UCSD-AML1 (cell line): ENCODE data around the gene BHLHE40.

Experiments used
- DNase-seq: peaks from one replicate; lab custom pipeline; 2025; ENCODE audit not compliant: unreplicated experiment; lab: John Stamatoyannopoulos, UW

The BHLHE40 gene

DNA sequence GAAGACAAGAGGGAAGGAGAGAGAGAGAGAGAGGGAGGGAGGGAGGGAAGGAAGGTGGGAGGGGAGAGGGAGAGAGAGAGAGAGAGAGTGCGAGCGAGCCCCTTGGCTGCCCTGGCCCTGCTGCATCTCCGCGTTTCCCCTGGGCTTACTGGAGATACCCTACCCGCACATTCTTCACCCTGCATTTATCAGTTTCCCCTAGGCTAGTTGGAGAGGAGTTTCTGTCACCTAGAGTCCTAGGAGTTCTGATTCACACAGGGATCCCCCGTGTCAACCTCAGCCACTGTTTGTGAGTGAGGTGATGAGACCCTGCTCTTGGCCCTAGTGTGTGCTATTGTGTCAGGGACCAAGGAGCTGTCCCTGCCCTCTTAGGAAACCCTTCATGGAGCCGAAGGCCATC, 18.7 kb downstream of the BHLHE40 start:
- DNase-seq = no peak

- no peak for DNase-seq
Observed at GRCh38 chr3:4999531-5000184, 20.4 kb downstream of the BHLHE40 start.

DNA sequence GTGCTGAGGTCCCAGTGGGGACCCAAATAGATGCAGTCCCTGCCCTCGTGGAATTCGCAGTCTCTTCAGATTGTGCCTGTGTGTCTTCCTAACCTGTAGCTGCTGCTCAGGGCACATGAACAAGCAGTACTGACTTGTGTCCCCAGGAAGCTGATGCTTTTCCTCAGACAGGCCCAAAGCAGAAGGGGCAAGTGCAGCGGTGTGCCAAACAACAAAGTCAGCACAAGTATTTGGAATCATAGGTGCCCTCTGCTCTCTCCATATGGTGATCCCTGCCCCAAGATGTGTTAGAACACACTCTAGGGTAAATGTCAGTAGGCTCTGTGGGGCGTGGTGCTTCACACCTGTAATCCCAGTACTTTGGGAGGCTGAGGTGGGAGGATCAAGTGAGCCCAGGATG, 21.9 kb downstream of the BHLHE40 start:
- no peak for DNase-seq

DNA sequence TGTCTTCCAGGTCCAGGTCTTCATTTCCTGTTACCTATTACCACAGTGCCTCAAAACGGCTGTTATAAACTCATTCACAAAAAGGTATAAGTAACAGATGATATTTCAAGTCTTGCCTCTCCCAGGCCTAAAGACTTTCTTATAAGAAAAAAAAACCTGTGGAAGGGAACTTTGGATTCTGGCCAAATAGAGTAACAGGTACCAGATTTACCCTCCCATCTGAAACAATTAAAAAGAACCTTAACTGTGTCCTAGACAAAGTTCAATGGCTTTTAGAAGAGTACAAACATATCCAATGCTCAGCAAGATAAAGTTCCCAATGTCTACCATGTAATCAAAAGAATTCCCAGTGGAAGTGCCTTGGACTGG, 22.6 kb downstream of the BHLHE40 start:
- DNase-seq = no peak

DNA sequence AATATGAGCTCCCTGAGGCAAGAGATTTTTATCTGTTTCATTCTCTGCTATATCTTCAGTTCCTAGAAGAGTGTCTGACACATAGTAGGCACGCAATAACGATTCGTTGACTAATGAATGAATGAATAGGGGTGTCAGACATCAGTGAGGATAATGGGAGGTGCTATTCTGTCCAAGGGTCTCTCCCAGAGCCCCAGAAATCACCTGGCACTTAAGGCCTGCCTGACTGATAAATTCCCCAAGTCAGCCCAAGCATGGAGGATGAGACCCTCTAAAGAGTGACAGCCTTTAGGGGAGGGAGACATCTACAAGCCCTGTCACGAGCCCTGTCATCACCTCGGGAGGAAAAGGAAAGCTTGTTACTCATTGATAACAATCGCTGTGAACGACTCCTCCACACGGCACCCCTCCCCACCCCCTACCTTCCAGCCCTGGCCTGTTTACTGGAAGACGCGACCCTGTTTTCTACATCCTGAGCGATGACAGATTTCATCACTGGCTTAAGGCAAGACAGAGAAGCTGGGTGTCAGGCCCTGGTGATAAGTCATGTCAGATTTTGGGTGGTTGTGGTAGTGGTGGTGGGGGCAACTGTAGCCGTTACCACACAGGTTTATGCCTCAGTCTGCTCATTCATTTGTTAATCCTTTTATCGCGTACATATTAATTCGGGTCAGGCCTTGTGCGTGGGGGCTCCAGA, 23.1 kb downstream of the BHLHE40 start:
- peak; percentile 79 for DNase-seq

- no peak for DNase-seq
Observed at GRCh38 chr3:5002871-5003247, 23.6 kb downstream of the BHLHE40 start.

- no peak for DNase-seq
Observed at GRCh38 chr3:5004319-5005152, 25.3 kb downstream of the BHLHE40 start.

- no peak for DNase-seq
Observed at GRCh38 chr3:5005367-5005766, 26.1 kb downstream of the BHLHE40 start.

- DNase-seq = peak; percentile 71
Observed at GRCh38 chr3:5006755-5007202, 27.5 kb downstream of the BHLHE40 start.

DNA sequence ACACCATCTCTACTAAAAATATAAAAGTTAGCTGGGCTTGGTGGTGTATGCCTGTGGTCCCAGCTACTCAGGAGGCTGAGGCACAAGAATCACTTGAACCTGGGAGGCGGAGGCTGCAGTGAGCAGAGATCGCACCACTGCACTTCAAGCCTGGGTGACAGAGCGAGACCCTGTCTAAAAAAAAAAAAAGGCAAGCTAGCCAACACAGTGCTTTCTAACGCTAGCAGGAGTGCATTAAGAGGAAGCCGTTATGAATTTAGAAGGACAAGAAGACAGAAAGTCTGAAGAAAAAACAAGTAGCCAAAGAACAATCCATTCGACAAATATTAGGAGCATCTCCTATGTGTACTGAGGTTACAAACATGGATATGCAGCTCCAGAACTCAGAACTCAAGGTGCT, 28.6 kb downstream of the BHLHE40 start:
- DNase-seq = no peak

GRCh38 chr3:5009506-5010109, 30.4 kb downstream of the BHLHE40 start:
- no peak for DNase-seq

DNA sequence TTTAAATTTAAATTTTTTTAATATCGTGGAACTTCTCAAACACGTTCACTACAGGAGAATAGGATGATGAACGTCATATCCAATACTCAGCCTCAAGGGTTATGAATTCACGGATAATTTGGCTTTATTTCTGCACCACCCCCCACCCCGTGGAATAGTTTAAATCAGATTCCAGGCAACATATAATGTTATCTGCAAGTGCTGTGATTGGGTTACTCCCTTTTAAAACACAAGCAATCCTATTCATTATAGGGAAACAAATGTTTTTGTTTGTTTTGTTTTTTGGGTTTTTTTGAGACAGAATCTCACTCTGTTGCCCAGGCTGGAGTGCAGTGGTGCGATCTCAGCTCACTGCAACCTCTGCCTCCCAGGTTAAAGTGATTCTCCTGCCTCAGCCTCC, 30.9 kb downstream of the BHLHE40 start:
- DNase-seq = no peak

DNA sequence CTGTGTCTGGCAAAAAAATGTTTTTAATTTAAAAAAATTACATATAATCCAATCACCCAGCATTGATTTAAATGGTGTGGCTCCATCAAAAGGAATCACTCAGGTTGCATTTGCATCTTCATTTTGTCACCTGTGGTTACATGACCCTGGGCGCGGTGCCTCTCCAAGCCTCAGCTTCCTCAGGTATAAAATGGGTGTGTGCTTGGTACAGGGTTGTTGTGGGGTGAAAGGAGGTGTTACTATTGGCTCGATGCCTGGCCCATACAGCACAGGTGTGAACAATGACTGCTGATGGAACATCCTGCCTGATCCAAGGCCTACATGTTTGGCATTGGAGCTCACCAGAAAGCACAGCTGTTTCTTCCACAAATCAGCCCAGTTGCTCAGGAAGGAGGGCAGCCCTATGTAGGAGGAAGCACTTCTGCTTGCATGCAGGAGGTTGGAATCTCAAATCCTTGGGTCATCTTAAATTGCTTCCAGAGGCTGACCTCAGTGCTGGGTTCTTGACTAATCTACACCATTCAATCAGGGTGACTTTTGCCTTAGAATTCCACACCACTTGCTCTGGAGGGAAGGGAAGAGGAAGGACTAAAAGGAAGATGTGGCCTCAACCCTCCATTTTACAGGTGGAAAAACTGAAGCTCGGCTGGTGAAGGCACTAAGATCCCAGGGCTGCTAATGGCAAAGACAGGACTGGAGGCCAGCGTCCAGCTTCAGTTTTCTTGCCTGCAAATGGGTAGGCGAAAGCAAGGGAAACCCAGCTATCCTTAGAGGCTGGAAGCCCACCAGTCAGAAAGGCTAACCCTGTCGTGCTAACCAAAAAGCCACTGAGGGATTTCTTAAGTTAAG, 31.7 kb downstream of the BHLHE40 start:
- no peak for DNase-seq

GRCh38 chr3:5011555-5012256, 32.5 kb downstream of the BHLHE40 start:
- peak; percentile 72 for DNase-seq

DNA sequence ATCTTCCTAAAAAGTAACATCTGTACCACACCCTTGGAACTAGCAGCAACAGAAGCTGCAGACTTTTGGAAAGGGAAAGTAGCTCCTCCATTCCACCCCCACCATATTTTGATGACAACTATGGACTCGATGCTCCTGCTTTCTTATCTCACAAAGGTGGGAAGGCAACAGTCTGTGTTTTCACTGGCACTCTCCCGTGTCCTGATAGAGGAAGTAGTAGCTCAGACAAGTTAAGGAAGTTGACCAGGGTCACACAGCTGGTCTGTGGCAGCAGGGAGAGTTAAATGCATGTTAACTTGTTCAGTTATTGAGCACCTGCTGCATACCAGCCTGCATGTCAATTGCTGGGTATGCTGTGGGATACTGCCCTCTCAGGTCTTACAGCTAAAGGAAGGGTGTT, 33.1 kb downstream of the BHLHE40 start:
- no peak for DNase-seq

- peak; percentile 52 for DNase-seq
Observed at GRCh38 chr3:5013021-5013906, 34.0 kb downstream of the BHLHE40 start.

GRCh38 chr3:5014391-5014790, 35.2 kb downstream of the BHLHE40 start:
- DNase-seq = no peak

DNA sequence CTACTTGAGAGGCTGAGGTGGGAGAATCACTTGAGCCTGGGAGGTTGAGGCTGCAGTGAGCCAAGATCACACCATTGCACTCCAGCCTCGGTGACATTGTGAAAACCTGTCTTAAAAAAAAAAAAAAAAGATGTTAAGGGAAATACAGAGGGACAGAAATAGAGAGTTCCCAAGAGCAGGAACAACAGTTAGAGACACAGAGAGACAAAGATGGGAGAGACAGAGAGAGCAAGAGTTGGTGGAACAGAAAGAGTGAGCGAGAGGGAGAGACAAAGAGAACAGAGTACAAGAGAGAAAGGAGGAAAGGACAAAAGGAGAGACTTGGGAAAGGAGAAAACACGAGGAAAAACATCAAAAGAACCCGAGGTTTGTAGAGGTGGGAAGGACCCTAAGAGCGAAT, 35.8 kb downstream of the BHLHE40 start:
- DNase-seq = no peak
